ENCODE results near the gene EBF3.

Gene EBF3

GRCh38 chr10:129969184-129969910, 5.3 kb upstream of the EBF3 start:
- no peak for ATAC-seq (ENCODE audit: low read depth)
- Histone ChIP-seq H3K9me3 (ENCODE audit: severe bottlenecking) (no peaks in the 10 kb centered on the region), H3K4me3 (ENCODE audit: severe bottlenecking) (no peak overlapping the region), H3K36me3 (ENCODE audit: low read depth) (no peaks in the 10 kb centered on the region), H3K27me3 (ENCODE audit: insufficient read depth, poor library complexity, severe bottlenecking) (peaks cover 91% of the 10 kb centered on the region), H3K4me1 (ENCODE audit: insufficient read depth, poor library complexity, severe bottlenecking) (no peaks in the 10 kb centered on the region), H3K27ac (ENCODE audit: poor library complexity, severe bottlenecking) (no peak overlapping the region)
- TF ChIP-seq, protein P1, sequence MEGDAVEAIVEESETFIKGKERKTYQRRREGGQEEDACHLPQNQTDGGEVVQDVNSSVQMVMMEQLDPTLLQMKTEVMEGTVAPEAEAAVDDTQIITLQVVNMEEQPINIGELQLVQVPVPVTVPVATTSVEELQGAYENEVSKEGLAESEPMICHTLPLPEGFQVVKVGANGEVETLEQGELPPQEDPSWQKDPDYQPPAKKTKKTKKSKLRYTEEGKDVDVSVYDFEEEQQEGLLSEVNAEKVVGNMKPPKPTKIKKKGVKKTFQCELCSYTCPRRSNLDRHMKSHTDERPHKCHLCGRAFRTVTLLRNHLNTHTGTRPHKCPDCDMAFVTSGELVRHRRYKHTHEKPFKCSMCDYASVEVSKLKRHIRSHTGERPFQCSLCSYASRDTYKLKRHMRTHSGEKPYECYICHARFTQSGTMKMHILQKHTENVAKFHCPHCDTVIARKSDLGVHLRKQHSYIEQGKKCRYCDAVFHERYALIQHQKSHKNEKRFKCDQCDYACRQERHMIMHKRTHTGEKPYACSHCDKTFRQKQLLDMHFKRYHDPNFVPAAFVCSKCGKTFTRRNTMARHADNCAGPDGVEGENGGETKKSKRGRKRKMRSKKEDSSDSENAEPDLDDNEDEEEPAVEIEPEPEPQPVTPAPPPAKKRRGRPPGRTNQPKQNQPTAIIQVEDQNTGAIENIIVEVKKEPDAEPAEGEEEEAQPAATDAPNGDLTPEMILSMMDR (IDR thresholded peaks at IDR 0.05; ENCODE audit: poor library complexity, severe bottlenecking) = peak; percentile 11
- DNase-seq (ENCODE audit: low spot score) = no peak

DNA sequence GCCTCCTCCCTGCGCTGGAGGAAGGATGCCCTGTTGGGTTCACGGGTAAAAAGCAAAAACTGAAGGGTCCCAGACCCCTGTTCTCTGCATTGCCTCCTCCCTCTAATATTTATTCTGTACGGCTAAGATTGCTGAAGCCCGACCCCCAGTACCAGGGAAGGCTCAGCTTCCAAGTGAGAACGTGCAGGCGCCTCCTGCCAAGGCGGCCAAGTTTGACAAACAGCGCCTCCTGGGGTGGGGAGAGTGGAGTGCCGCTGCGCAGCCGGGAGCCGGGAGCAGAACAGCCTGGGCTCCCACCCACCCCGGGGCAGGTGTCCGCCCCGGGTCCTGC, 4.7 kb upstream of the EBF3 start:
- Histone ChIP-seq H3K36me3 (ENCODE audit: low read depth) (no peaks in the 10 kb centered on the region), H3K9me3 (ENCODE audit: severe bottlenecking) (no peaks in the 10 kb centered on the region), H3K27me3 (ENCODE audit: insufficient read depth, poor library complexity, severe bottlenecking) (peaks cover 92% of the 10 kb centered on the region), H3K27ac (ENCODE audit: poor library complexity, severe bottlenecking) (no peak overlapping the region), H3K4me1 (ENCODE audit: insufficient read depth, poor library complexity, severe bottlenecking) (no peaks in the 10 kb centered on the region), H3K4me3 (ENCODE audit: severe bottlenecking) (no peak overlapping the region)
- TF ChIP-seq, protein P1 (IDR thresholded peaks at IDR 0.05; ENCODE audit: poor library complexity, severe bottlenecking) = peak; percentile 28
- ATAC-seq (ENCODE audit: low read depth) (peak; percentile 14; the same call in 1 of the 3 replicates), DNase-seq (ENCODE audit: low spot score) (no peak)

- ATAC-seq (ENCODE audit: low read depth) (no peak), DNase-seq (ENCODE audit: low spot score) (no peak)
- H3K4me3 ChIP-seq (ENCODE audit: severe bottlenecking) = no peak overlapping the region
- H3K36me3 ChIP-seq (ENCODE audit: low read depth) = no peaks in the 10 kb centered on the region
- H3K4me1 ChIP-seq (ENCODE audit: insufficient read depth, poor library complexity, severe bottlenecking) = no peaks in the 10 kb centered on the region
- no peak overlapping the region for H3K27ac ChIP-seq (ENCODE audit: poor library complexity, severe bottlenecking)
- TF ChIP-seq, protein P1 (IDR thresholded peaks at IDR 0.05; ENCODE audit: poor library complexity, severe bottlenecking) = no peak
- H3K27me3 ChIP-seq (ENCODE audit: insufficient read depth, poor library complexity, severe bottlenecking) = peaks cover 88% of the 10 kb centered on the region
- H3K9me3 ChIP-seq (ENCODE audit: severe bottlenecking) = no peaks in the 10 kb centered on the region
Measured at GRCh38 chr10:129968020-129968852, 4.2 kb upstream of the EBF3 start.

DNA sequence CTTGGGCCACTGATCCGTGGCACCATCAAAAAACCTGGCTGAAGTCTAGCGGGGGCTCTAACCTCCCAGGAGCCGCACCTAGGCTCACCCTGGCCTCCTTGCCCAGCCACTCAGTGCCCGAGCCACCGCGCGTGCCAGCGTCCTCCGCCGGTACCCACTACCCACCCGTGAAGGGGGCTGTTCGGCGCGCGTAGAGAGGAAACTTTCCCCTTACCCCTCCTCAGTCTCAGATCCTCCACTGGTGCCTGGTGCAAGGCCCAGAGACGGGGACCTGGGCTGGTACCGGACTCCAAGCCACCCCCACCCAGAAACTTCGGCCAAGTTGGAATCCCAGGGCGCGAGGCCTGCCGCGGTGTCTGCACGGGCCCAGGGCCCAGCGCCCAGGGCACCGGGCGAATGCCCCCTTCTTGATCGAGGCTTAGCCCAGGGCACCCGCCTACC, 3.5 kb upstream of the EBF3 start:
- DNase-seq (ENCODE audit: low spot score) = no peak
- H3K36me3 ChIP-seq (ENCODE audit: low read depth) = no peaks in the 10 kb centered on the region
- H3K4me1 ChIP-seq (ENCODE audit: insufficient read depth, poor library complexity, severe bottlenecking) = no peaks in the 10 kb centered on the region
- ATAC-seq (ENCODE audit: low read depth) = no peak
- H3K27ac ChIP-seq (ENCODE audit: poor library complexity, severe bottlenecking) = no peak overlapping the region
- TF ChIP-seq, protein P1 (IDR thresholded peaks at IDR 0.05; ENCODE audit: poor library complexity, severe bottlenecking) = no peak
- H3K27me3 ChIP-seq (ENCODE audit: insufficient read depth, poor library complexity, severe bottlenecking) = peaks cover 92% of the 10 kb centered on the region
- no peak overlapping the region for H3K4me3 ChIP-seq (ENCODE audit: severe bottlenecking)
- H3K9me3 ChIP-seq (ENCODE audit: severe bottlenecking) = no peaks in the 10 kb centered on the region

Data from RWPE2 (cell line).